A549 (cell line): ENCODE results near the gene XRCC3.

ENCODE experiments used
- CEBPB ChIP-seq, 2 experiments: fragments of >200 bp in 1 of 2; sonication (Bioruptor Twin) in 1 of 2; formaldehyde crosslinking in 1 of 2; IDR thresholded peaks; 2 replicates each; pipeline ENCODE4 v1.6.1; 2012 to 2016
- EP300 ChIP-seq, 2 experiments: fragments of >200 bp; sonication (Bioruptor Twin); formaldehyde crosslinking; IDR thresholded peaks; 2 replicates in 1 of 2; 3 replicates in 1 of 2; pipeline ENCODE4 v1.6.1; 2016 to 2017
- FOXS1 ChIP-seq: fragments of 250-450 bp; sonication (Bioruptor Pico); IDR thresholded peaks from 2 replicates; pipeline ENCODE4 v1.5.0; 2020; ENCODE audit warnings: mild to moderate bottlenecking, moderate library complexity
- JUNB ChIP-seq: fragments of >200 bp; sonication (Bioruptor Twin); formaldehyde crosslinking; IDR thresholded peaks from 2 replicates; pipeline ENCODE4 v1.6.1; 2016
- MAFK ChIP-seq: fragments of 450-650 bp; IDR thresholded peaks from 2 replicates; pipeline ENCODE4 v1.6.1; 2014; ENCODE audit not compliant: partially characterized antibody
- POLR2A ChIP-seq: IDR thresholded peaks from 2 replicates; pipeline ENCODE4 v1.6.1; 2012; ENCODE audit warnings: mild to moderate bottlenecking, low read length
- POLR2AphosphoS2 ChIP-seq: conservative IDR thresholded peaks from 2 replicates; pipeline ENCODE4 v1.6.1; 2012; ENCODE audit warnings: low read length, improper control_type of control experiment, inconsistent platforms
- RAD21 ChIP-seq, 2 experiments: fragments of >200 bp in 1 of 2; sonication (Bioruptor Twin) in 1 of 2; formaldehyde crosslinking in 1 of 2; IDR thresholded peaks in 1 of 2; conservative IDR thresholded peaks in 1 of 2; 2 replicates in 1 of 2; 3 replicates in 1 of 2; pipeline ENCODE4 v1.6.1; 2012 to 2018; ENCODE audit warnings: inconsistent platforms in 1 of 2
- RFX5 ChIP-seq: fragments of 450-650 bp; IDR thresholded peaks from 2 replicates; pipeline ENCODE4 v1.7.1; 2014; ENCODE audit warnings: antibody characterized with exemption, mild to moderate bottlenecking, moderate library complexity
- SREBF2 ChIP-seq: fragments of 450-650 bp; IDR thresholded peaks from 2 replicates; pipeline ENCODE4 v1.6.1; 2014; ENCODE audit warnings: mild to moderate bottlenecking, moderate library complexity
- TF ChIP-seq, protein P1 (sequence below): fragments of 250-450 bp; sonication (Bioruptor Pico); IDR thresholded peaks from 2 replicates; pipeline ENCODE4 v1.5.0; 2021; ENCODE audit warnings: mild to moderate bottlenecking, moderate library complexity, borderline replicate concordance
- TF ChIP-seq, protein P2 (sequence below): fragments of >200 bp; sonication (Bioruptor Twin); formaldehyde crosslinking; IDR thresholded peaks from 3 replicates; pipeline ENCODE4 v1.5.1; 2016

DNA sequence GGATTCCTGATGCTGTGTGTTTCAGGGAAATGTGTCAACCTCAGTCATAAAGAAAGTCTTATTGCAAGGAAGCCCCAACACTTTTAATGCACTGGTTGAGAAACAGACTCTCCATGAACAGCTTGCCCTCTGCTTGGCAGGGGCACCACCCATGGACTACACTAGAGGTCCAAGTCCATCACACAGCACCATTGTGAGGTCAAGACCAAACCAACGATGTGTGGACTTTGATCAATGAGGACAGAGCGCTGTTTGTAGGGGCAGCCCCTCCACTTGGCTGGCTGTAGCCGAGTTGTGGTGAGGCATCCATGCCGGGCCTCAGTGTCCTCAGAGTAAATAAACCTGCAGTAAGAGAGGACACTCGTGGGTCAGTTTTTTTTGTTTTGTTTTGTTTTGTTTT is 30.2 kb upstream of the XRCC3 start:
- TF ChIP-seq, protein P1, sequence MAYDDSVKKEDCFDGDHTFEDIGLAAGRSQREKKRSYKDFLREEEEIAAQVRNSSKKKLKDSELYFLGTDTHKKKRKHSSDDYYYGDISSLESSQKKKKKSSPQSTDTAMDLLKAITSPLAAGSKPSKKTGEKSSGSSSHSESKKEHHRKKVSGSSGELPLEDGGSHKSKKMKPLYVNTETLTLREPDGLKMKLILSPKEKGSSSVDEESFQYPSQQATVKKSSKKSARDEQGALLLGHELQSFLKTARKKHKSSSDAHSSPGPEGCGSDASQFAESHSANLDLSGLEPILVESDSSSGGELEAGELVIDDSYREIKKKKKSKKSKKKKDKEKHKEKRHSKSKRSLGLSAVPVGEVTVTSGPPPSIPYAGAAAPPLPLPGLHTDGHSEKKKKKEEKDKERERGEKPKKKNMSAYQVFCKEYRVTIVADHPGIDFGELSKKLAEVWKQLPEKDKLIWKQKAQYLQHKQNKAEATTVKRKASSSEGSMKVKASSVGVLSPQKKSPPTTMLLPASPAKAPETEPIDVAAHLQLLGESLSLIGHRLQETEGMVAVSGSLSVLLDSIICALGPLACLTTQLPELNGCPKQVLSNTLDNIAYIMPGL = no peak
- TF ChIP-seq EP300 (IDR thresholded peaks at IDR 0.05) (no peak), MAFK (no peak), POLR2A (no peak), RAD21 (conservative IDR thresholded peaks at IDR 0.05 in 1 of 2, IDR thresholded peaks at IDR 0.05 in 1 of 2) (no peak), CEBPB (IDR thresholded peaks at IDR 0.05) (no peak), SREBF2 (no peak), POLR2AphosphoS2 (no peak), RFX5 (no peak), FOXS1 (CRISPR knock-in tag) (no peak), JUNB (no peak)
- TF ChIP-seq, protein P2, sequence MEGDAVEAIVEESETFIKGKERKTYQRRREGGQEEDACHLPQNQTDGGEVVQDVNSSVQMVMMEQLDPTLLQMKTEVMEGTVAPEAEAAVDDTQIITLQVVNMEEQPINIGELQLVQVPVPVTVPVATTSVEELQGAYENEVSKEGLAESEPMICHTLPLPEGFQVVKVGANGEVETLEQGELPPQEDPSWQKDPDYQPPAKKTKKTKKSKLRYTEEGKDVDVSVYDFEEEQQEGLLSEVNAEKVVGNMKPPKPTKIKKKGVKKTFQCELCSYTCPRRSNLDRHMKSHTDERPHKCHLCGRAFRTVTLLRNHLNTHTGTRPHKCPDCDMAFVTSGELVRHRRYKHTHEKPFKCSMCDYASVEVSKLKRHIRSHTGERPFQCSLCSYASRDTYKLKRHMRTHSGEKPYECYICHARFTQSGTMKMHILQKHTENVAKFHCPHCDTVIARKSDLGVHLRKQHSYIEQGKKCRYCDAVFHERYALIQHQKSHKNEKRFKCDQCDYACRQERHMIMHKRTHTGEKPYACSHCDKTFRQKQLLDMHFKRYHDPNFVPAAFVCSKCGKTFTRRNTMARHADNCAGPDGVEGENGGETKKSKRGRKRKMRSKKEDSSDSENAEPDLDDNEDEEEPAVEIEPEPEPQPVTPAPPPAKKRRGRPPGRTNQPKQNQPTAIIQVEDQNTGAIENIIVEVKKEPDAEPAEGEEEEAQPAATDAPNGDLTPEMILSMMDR = no peak
